GM19438 (cell line): ENCODE measurements around the gene UNC5B.

Experiments used
- ATAC-seq: cut with Tn5 transposase; IDR thresholded peaks from one replicate; pipeline ENCODE4 v1.9.1; 2021; ENCODE audit warnings: low read depth; ENCODE audit not compliant: unreplicated experiment

Gene UNC5B

GRCh38 chr10:71333129-71333887 lies 120.9 kb downstream of the UNC5B start:
- ATAC-seq, result no peak

- ATAC-seq, result no peak
These were observed 121.9 kb downstream of the UNC5B start for GRCh38 chr10:71334221-71334791.

- ATAC-seq, result no peak
These were observed 122.9 kb downstream of the UNC5B start for GRCh38 chr10:71335173-71335708.

- ATAC-seq, result no peak
These were observed 124.3 kb downstream of the UNC5B start for GRCh38 chr10:71336632-71337031.

GRCh38 chr10:71337219-71337701 lies 124.9 kb downstream of the UNC5B start:
- ATAC-seq, result no peak

- ATAC-seq, result no peak
These were observed 126.5 kb downstream of the UNC5B start for GRCh38 chr10:71338728-71339495.

GRCh38 chr10:71339796-71340589 lies 127.6 kb downstream of the UNC5B start:
- no peak for ATAC-seq

GRCh38 chr10:71342573-71343391 lies 130.4 kb downstream of the UNC5B start:
- ATAC-seq, result no peak

- no peak for ATAC-seq
These were observed 131.0 kb downstream of the UNC5B start for GRCh38 chr10:71343392-71343773.

- no peak for ATAC-seq
These were observed 132.0 kb downstream of the UNC5B start for GRCh38 chr10:71344154-71344925.

GRCh38 chr10:71344993-71345480 lies 132.7 kb downstream of the UNC5B start:
- no peak for ATAC-seq

GRCh38 chr10:71345694-71346093 lies 133.3 kb downstream of the UNC5B start:
- no peak for ATAC-seq

GRCh38 chr10:71346731-71347130 lies 134.4 kb downstream of the UNC5B start:
- ATAC-seq, result no peak

GRCh38 chr10:71347587-71348395 lies 135.4 kb downstream of the UNC5B start:
- ATAC-seq, result no peak

GRCh38 chr10:71348850-71349249 lies 136.5 kb downstream of the UNC5B start:
- ATAC-seq, result no peak

- no peak for ATAC-seq
These were observed 137.0 kb downstream of the UNC5B start for GRCh38 chr10:71349406-71349805.

GRCh38 chr10:71351087-71351486 lies 138.7 kb downstream of the UNC5B start:
- no peak for ATAC-seq
